ENCODE data around the gene INPP5A. TPM values are rescaled to one million over a fixed set of nuclear protein-coding genes. Genes with fewer than 3 reads are reported as not detected.
A peak's percentile ranks its signal among the peaks of the same experiment; 100 is the strongest.

INPP5A gene
- total RNA-seq, 4 donors from 2014 or later = 31.2 to 51.8 (median 41.5) TPM

DNA sequence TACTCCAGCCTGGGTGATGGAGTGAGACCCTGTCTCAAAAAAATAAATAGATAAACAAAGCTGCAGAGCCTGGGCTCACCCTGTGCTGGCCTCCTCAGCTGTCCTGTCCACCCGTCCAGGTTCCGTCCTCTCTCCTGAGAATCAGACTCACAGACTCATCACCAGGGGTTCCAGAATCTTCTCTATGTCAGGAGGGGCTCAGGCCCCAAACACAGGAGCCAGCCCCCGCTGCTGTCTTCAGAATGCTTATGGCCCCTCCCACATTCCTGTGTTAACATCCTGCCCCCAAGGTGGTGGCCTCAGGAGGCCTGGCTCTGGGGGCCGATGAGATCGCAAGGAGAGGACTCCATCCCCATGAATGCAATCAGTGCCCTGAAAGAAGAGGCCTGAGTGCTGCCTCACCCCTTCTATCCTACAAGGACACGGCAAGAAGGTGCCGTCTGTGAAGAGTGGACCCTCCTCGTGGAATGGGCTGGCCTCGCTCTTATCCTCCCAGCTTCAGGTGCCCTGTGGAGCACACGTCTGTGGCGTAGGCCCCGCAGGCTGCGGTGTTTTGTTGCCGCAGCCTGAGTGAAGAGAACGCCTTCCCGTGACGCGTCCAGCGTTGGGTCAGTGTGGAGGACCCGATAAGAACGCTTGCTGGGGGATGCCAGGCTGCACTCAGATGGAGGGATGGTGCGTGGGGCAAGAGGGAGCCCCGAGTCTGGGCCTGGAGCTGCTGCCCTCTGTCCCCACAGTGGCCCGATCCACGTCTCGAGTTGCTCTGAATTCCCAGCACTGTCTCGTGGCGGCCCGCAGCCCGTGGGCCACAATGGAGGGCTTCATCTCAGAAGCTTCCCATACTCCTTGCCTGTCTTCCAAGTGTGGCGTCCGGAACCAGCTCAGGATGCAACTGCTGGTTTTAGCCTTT lies 77.1 kb downstream of the INPP5A start:
- H3K4me3 ChIP-seq (ENCODE audit: low read depth, poor library complexity, severe bottlenecking) = no peak overlapping the region
- intact Hi-C loops (cut with DNase I; ENCODE audit: low total_unique reads) = no loop called here
- WGBS, 2 donors = 96 to 98% methylated on average over 29 to 32 of the region's 32 CpGs
- TF ChIP-seq, protein P1, sequence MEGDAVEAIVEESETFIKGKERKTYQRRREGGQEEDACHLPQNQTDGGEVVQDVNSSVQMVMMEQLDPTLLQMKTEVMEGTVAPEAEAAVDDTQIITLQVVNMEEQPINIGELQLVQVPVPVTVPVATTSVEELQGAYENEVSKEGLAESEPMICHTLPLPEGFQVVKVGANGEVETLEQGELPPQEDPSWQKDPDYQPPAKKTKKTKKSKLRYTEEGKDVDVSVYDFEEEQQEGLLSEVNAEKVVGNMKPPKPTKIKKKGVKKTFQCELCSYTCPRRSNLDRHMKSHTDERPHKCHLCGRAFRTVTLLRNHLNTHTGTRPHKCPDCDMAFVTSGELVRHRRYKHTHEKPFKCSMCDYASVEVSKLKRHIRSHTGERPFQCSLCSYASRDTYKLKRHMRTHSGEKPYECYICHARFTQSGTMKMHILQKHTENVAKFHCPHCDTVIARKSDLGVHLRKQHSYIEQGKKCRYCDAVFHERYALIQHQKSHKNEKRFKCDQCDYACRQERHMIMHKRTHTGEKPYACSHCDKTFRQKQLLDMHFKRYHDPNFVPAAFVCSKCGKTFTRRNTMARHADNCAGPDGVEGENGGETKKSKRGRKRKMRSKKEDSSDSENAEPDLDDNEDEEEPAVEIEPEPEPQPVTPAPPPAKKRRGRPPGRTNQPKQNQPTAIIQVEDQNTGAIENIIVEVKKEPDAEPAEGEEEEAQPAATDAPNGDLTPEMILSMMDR (IDR thresholded peaks at IDR 0.05) = no peak
- no peak for TF ChIP-seq POLR2A (IDR thresholded peaks at IDR 0.05)
- DNase-seq (ENCODE audit: low spot score in 2 of 2) = peak in 1 of 2 donors; percentile 81

DNA sequence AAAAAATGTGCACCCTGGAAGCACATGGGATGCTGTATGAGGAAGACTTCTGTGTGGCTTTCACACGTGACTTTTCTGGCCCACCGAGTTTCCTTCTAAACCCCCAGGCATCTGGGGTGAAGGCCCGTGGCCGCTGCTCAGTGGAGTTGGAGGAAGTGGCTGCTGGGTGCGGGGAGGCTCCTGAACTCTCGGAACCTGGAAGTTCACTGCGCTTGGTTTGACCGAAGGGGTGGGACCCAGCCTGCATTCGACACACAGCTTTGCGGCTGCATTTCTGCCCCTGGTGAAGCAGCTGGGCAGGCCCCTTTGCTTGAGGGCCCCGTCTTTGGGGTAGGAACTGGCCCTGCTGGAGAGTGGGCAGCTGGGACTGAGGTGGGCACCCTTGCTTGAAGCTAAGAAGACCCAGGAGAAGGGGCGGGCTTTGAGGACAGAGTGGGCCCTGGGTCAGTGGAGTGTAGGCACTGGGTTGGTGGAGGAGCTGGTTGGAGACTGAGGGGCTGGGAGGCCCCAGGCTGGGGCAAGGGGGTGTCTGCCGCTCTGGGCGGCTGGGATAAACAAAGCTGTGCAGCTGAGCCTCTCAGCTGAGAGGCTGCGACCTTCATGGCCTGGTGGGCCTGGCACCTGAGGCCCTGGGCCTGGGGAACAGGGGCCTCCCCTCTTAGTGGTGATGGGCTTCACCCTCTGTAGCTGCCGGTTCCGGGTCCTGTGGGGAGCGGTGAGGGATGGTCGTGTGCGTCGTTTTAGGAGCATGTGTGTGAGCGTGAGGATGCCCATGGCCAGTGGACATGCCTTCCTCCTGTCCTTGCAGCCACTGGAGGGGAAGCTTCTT lies 78.0 kb downstream of the INPP5A start:
- intact Hi-C loops (cut with DNase I; ENCODE audit: low total_unique reads) = no loop called here
- no peak for TF ChIP-seq POLR2A (IDR thresholded peaks at IDR 0.05)
- TF ChIP-seq, protein P1 (IDR thresholded peaks at IDR 0.05) = no peak
- DNase-seq (ENCODE audit: low spot score in 2 of 2) = peak in 1 of 2 donors; percentile 81
- no peak overlapping the region for H3K4me3 ChIP-seq (ENCODE audit: low read depth, poor library complexity, severe bottlenecking)
- whole genome bisulfite sequencing, 2 donors = 95 to 97% methylated on average over 22 of the region's 22 CpGs

DNA sequence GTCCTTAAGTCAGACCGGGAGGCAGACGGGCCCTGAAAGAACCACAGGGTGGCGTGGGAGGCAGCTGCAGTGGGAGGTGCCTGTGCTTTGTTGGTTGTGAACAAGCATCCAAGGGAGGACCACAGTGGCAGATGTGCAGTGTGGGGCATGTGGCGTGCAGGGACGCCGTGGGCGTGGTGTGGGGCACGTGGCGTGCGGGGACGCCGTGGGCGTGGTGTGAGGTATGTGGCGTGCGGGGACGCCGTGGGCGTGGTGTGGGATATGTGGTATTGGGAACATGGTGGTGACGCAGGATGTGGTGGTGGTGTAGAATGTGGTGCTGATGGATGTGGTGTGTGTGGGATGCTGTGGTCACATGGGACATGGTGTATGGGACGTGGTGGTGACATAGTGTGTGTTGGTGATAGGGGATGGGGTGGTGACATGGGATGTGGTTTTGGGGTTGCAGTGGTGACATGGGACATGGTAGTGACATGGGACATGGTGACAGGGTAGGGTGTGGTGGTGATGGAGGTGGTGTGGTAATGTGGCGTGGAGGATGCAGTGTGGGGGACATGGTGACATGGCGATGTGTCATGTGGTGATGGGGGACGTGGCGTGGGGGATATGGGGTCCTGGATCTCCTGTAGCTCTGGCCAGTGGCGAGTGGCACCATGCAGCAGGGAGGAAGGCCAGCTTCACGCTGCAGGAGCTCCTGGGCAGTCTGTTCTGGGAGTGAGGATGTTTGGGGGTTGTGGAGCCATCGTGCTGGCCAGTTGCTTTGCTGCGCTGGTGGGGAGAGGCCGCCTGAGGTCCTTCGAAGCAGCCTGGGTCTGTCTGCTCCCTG lies 78.8 kb downstream of the INPP5A start:
- peak in 1 of 2 donors; percentile 76 for DNase-seq (ENCODE audit: low spot score in 2 of 2)

DNA sequence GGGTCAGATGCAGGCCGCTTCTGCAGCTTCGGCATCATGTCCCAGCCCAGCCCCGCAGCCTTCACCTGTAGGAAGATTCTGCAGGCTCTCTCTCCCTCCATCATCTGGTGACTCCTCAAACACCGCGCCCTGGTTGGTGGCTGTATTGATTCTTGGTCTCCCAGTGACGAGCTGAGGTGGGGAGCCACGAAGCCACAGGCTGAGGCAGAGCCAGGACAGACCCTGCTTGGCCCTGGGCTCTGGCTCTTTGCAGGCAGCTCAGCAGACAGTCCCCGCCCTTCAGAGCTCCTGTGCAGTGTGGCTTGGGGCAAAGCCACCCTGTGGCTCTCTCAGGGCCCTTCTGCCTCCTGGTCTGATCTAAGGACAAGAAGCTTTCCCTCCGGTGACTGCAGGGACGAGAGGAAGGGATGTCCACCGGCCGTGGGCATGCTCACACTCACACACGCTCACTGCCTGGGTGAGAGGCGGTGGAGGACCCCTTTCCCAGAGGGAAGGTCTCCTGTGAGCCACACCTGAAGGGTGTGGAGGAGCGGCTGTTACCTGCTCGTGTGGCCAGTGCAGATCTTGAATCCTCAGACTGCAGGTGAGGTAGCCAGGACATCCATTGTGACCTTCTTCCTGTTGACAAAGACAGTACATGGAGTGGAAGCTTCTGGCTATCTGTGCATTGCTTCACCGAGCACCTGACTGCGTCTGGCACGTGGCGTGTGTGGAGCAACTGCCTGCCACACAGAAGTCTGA lies 79.6 kb downstream of the INPP5A start:
- 93 to 95% methylated on average over 20 of the region's 20 CpGs for WGBS, 2 donors

More for the DNA sequence above, 78.8 kb downstream of the INPP5A start:
- intact Hi-C loops (cut with DNase I; ENCODE audit: low total_unique reads) = no loop called here
- H3K4me3 ChIP-seq (ENCODE audit: low read depth, poor library complexity, severe bottlenecking) = no peak overlapping the region
- TF ChIP-seq, protein P1 (IDR thresholded peaks at IDR 0.05) = no peak
- WGBS, 2 donors = 91 to 95% methylated on average over 26 to 30 of the region's 30 CpGs

More for the DNA sequence above, 79.6 kb downstream of the INPP5A start:
- intact Hi-C loops (cut with DNase I; ENCODE audit: low total_unique reads) = no loop called here
- no peak overlapping the region for H3K4me3 ChIP-seq (ENCODE audit: low read depth, poor library complexity, severe bottlenecking)
- peak in 1 of 2 donors; percentile 76 for DNase-seq (ENCODE audit: low spot score in 2 of 2)
- TF ChIP-seq, protein P1 (IDR thresholded peaks at IDR 0.05) = no peak
- no peak for TF ChIP-seq POLR2A (IDR thresholded peaks at IDR 0.05)

Measured in lower leg skin (tissue), 4 donors.